Renal pelvis (tissue), 4 donors: ENCODE data around the gene MAPKAPK3. TPM values are rescaled to one million over a fixed set of nuclear protein-coding genes. Genes with fewer than 3 reads are reported as not detected.

Experiments
- DNase-seq: peaks from one replicate; pipeline ENCODE4 v3.0.0-alpha.2; 2013
- polyA plus RNA-seq, 3 donors: library from polyadenylated mRNA; unstranded; fragments of 120-200 nt; gene quantifications; one replicate each; pipeline ENCODE4 v1.2.1, GENCODE V29; 2013; ENCODE audit not compliant: insufficient read length in 3 of 3

MAPKAPK3 gene
- polyA plus RNA-seq, 3 donors: 37.8 to 62.0 (median 61.0) TPM

DNA sequence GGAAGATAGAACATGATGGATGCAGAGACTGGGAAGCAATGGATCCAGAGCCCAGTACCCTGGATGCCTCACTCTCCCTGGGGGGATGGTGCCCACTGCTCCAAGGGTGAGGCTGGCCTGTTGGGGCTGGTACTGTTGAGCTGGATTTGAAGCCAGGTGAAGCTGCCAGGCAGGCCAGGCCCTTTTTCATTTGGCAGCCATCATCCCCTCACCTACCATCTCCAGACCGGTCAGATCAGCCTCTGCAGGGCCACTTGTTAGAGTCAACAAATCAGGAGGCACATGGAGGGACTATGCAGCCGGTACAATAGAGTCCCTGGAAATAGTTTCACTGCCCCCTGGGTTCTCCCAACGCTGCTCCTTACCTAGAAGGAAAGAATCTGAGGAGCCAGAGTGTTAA is 5.9 kb downstream of the MAPKAPK3 start:
- DNase-seq: no peak

- DNase-seq: no peak
Observed at GRCh38 chr3:50623840-50624474, 7.0 kb downstream of the MAPKAPK3 start.

- no peak for DNase-seq
Observed at GRCh38 chr3:50624634-50625033, 7.7 kb downstream of the MAPKAPK3 start.

DNA sequence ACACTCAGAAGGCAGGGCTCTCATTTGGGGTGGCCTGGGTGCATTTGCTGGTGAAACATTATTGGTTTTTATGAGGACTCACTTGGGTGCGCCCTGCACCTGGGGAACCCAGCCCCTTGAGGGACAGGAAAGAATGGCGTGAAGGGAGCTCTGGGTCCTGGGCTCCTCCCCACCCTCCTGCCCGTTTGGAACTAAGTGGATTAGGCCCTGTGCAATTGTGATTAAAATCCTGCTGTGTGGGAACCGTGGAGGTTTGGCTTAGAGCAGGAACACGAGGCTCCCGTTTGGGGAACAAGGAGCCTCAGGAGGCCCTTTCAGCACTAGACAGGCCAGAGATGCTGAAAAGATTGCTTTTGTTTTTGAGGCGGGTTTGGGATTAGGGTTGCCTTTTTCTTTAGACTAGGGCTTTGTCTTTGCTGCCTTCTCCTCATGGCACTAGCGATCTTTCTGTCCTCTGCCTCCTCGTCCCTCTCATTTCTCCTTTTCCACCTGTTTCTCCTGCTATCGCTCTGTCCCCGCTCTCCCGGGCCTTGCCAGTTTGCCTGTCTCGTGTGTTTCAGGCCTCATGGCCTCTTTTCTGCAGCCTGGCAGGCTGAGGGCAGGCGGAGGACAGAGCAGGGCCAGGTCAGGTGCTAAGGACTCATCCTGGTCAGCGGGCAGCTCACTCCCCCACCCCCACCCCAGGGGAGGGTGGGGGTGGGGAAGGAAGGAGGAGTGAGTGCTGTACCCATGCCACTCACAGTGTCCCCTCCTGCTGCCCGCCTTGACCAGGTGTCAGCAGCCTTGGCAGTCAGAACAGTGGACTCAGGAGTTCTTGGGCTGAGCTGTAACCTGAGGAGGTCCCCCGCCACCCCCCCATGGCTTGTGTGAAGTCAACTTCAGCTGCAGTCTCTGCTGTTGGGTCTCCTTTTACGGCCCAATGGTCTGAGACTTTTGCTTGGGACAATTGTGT is 8.6 kb downstream of the MAPKAPK3 start:
- DNase-seq: no peak

DNA sequence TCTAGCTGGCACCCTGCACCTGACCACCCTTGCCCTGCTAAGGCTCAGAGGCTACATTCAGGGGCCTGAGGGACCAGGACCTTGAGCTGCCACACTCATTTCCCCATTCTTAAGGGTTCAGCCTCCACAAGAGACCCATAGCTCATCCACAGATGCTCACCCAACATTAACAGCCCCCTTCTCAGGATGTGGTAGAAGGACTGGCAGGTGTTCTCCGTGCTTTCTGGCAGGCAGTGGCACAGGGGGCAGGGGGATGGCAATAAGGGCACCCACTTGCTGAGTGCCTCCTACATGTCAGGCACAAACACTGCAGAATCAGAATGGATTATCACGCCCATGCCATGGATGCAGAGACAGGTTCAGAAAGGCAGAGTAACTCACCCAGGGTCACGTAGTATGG is 9.4 kb downstream of the MAPKAPK3 start:
- DNase-seq: no peak

- no peak for DNase-seq
Observed at GRCh38 chr3:50627407-50628051, 10.6 kb downstream of the MAPKAPK3 start.

GRCh38 chr3:50628601-50629000 is 11.7 kb downstream of the MAPKAPK3 start:
- DNase-seq: no peak

GRCh38 chr3:50630394-50630793 is 13.4 kb downstream of the MAPKAPK3 start:
- DNase-seq: no peak

DNA sequence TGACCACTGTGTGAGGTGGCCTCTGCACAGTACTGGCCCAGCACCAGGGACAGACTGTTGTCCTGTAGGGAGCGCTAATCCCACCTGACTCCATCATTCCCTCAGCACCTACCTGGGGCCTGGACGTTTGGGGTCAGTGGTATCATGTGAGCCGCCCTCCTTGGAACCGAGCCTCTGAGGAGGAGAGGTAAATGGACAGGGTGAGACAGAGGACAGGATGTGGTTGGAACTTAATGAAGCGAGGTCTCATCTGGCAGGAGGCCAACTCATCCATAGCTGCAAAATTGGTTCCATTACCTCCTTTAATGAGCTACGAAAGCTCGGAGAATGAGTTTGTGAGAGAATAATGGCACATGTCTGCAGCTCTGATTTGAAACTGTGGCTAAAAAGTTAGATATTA is 13.9 kb downstream of the MAPKAPK3 start:
- no peak for DNase-seq

GRCh38 chr3:50632450-50632849 is 15.5 kb downstream of the MAPKAPK3 start:
- no peak for DNase-seq

GRCh38 chr3:50633230-50633790 is 16.4 kb downstream of the MAPKAPK3 start:
- no peak for DNase-seq

- DNase-seq: no peak
Observed at GRCh38 chr3:50635066-50635465, 18.1 kb downstream of the MAPKAPK3 start.

DNA sequence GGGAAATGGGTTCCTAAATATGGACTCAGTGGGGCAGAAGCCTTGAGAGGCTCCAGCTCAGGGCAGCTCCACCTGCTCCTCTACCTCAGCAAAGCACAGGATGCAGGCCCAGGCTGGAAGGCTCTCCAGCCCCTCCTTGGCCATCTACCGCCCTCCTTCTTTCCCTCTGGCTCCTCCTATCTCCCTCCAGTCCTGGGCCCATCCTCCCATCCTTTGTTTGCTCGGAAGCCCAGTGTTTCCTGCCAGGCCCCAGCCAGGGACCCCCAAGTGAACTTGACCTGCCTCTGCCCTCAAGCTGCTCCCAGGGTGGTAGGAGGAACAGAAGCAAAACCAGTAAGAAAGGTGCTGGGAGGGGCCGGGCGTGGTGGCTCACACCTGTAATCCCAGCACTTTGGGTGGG is 20.1 kb downstream of the MAPKAPK3 start:
- DNase-seq: no peak

- DNase-seq: no peak
Observed at GRCh38 chr3:50637945-50638344, 21.0 kb downstream of the MAPKAPK3 start.

DNA sequence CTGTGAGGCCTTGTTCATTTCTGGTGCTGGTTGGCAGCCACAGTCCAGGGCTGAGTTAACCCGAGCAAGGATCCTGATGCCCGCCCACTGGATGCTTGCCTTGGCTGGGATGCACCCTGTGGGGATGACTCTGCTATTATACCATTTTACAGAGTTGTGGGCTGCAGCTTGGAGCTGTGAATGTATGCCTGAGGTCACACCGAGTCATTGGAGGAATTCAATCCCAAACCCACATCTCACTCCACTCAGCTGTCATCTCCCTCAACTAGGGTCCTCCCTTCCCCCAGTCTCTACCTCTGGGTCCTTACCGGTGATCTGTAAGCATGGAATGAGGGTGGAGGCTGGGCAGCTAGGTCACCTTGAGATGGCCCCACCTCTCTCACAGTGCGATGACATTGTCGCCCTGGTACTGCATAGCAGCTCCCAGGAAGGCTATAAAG is 22.1 kb downstream of the MAPKAPK3 start:
- DNase-seq: no peak

DNA sequence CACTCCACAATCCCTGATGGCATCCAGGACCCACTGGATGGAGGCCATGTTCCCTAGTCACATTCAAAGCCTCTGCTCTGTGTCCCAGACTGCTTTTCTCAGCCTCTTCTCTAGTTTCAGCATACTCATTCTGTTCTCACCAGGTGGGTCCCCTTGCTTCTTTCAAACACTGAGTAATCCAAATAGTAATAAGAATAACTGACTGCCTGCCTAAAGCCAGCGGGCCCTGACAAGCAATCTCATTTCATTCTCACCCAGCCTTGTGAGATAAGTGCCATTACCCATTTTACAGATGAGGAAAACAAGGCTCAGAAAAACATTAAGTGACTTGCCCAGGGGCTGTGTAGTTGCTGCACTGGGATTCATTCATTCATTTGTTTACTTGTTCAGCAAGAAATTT is 25.4 kb downstream of the MAPKAPK3 start:
- DNase-seq: no peak

GRCh38 chr3:50644561-50644960 is 27.6 kb downstream of the MAPKAPK3 start:
- no peak for DNase-seq

GRCh38 chr3:50645378-50645777 is 28.4 kb downstream of the MAPKAPK3 start:
- DNase-seq: no peak

DNA sequence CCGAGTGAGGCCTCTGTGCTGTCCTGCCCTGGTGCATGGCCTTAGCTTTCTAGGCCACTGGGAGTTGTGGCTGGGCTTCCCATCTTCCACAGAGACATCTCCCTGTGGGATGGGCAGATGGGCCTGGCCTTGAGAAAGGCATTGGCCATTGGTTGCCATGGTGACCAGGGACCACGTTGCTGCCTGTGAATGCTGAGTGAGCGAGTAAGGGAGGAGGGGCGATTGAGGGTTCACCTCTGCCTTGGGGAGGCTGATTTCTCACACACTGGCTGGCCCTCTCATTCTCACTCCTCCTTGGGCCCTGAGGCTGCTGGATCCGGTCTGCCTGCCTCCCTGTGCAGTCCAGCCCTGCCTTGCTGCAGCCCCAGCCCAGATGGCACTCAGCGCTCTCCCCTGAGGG is 31.4 kb downstream of the MAPKAPK3 start:
- no peak for DNase-seq

DNA sequence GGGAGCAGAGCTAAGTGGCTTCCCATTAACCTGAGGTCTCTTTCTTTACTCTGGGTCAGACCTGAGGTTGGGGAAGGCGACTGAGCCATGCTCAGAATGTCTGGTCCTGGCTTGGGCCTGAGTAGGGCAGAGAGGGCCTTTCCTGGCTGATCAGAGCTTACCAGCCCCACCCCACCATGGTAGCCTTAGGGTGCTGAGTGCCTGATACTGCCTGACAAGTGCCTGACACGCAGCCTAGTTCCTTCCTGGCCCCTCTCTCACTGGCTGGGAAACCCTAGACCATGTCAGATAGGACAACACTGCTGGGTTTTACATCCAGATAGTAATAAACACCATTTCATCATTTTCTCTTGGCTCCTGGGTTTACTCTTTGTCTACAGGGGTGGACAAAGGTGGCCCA is 32.0 kb downstream of the MAPKAPK3 start:
- no peak for DNase-seq

GRCh38 chr3:50649451-50649931 is 32.5 kb downstream of the MAPKAPK3 start:
- DNase-seq: no peak

DNA sequence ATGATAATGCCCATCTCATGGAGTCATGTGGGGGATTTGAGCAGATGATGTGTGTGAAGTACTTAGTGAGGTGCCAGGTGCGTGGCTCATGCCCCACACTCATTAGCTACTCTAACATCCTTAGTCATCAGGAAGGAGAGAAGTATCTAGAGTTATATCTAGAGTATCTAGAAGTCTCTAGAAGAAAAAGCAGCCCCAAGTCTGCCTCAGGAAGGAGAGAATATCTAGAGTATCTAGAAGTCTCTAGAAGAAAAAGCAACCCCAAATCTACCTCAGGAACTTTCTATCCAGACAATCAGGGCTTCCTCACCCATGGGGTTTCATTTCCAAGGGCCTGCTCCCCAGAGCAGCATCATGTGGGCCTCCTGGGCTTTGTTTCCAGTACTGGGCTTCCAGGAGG is 33.1 kb downstream of the MAPKAPK3 start:
- no peak for DNase-seq
